ENCODE data around the gene RAD51B.

The RAD51B gene

GRCh38 chr14:67933266-67933665 is 113.7 kb downstream of the RAD51B start:
- peaks cover 23% of the 10 kb centered on the region for H3K4me1 Mint-ChIP-seq
- no peaks in the 10 kb centered on the region for H3K27me3 Mint-ChIP-seq (ENCODE audit: low read depth)
- TF ChIP-seq, protein P1, sequence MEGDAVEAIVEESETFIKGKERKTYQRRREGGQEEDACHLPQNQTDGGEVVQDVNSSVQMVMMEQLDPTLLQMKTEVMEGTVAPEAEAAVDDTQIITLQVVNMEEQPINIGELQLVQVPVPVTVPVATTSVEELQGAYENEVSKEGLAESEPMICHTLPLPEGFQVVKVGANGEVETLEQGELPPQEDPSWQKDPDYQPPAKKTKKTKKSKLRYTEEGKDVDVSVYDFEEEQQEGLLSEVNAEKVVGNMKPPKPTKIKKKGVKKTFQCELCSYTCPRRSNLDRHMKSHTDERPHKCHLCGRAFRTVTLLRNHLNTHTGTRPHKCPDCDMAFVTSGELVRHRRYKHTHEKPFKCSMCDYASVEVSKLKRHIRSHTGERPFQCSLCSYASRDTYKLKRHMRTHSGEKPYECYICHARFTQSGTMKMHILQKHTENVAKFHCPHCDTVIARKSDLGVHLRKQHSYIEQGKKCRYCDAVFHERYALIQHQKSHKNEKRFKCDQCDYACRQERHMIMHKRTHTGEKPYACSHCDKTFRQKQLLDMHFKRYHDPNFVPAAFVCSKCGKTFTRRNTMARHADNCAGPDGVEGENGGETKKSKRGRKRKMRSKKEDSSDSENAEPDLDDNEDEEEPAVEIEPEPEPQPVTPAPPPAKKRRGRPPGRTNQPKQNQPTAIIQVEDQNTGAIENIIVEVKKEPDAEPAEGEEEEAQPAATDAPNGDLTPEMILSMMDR (IDR thresholded peaks at IDR 0.05; ENCODE audit: unreplicated experiment in 3 of 3): no peak
- H3K4me3 Mint-ChIP-seq: no peak overlapping the region
- peaks cover 25% of the 10 kb centered on the region for H3K9me3 Mint-ChIP-seq
- peak overlapping the region; percentile 31 to 86 (median 54) for H3K27ac Mint-ChIP-seq
- H3K36me3 Mint-ChIP-seq (ENCODE audit: low read depth): peaks cover 16% of the 10 kb centered on the region

DNA sequence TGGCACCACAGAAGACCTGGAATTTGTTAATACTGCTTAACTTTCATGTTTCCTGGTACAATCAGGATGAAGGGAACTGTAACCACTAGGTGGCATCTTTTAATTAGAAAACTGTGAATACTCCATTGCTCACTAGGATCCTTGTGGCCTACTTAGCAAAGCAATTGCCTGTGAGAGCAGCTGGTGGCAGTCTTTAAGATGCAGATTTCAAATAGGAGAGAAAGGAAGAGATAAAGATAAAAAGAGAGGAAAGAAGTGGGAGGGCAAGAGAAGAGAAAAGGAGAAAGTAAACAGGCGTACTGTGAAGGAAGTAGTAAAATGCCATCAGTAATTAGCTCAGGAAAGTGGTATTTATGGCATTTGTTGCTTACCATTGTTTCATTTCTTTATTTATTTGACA is 114.5 kb downstream of the RAD51B start:
- Mint-ChIP-seq H3K4me1 (peaks cover 31% of the 10 kb centered on the region), H3K36me3 (ENCODE audit: low read depth) (peaks cover 12% of the 10 kb centered on the region), H3K27ac (peak overlapping the region; percentile 73 to 88 (median 86)), H3K4me3 (no peak overlapping the region), H3K27me3 (ENCODE audit: low read depth) (no peaks in the 10 kb centered on the region), H3K9me3 (peaks cover 21% of the 10 kb centered on the region)
- TF ChIP-seq, protein P1 (IDR thresholded peaks at IDR 0.05; ENCODE audit: unreplicated experiment in 3 of 3): peak; percentile 72 to 80 (median 72)

DNA sequence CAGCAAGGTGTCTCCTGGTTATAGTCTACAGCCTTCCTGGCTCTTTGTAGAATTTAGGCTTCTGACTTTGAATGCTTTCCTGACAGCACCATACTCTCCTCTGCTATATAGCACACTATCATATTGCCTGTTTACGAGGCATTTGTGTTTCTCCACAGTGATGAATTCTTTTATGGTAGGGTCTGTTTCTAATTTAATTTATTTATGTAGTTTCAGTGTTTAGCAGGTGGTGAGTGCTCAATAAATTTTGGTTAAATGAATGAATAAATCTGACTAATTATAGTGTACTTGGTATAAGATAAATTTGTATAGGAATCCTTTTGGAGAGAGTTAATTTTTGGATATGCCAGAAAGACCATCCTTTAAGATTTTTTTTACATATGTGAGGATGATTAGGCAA is 115.3 kb downstream of the RAD51B start:
- no peak overlapping the region for H3K4me3 Mint-ChIP-seq
- H3K9me3 Mint-ChIP-seq: peaks cover 15% of the 10 kb centered on the region
- TF ChIP-seq, protein P1 (IDR thresholded peaks at IDR 0.05; ENCODE audit: unreplicated experiment in 3 of 3): no peak
- H3K27ac Mint-ChIP-seq: peak overlapping the region; percentile 65 to 86 (median 75)
- H3K27me3 Mint-ChIP-seq (ENCODE audit: low read depth): no peaks in the 10 kb centered on the region
- peaks cover 37% of the 10 kb centered on the region for H3K4me1 Mint-ChIP-seq
- H3K36me3 Mint-ChIP-seq (ENCODE audit: low read depth): peaks cover 11% of the 10 kb centered on the region

DNA sequence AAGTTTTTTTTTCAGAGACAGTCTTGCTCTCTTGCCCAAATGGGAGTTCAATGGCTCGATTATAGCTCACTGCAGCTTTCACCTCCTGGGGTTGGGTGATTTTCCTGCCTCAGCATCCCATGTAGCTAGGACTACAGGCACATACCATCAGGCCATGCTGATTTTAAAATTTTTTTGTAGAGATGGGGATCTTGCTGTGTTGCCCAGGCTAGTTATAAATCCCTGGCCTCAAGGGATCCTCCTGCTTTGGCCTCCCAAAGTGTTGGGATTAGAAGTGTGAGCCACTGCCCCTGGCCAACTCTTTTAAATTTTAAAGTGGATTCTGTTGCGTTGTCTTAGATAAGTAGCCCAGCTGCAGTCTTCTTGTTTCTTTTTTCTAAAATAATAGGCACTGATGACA is 115.8 kb downstream of the RAD51B start:
- H3K27me3 Mint-ChIP-seq (ENCODE audit: low read depth): no peaks in the 10 kb centered on the region
- TF ChIP-seq, protein P1 (IDR thresholded peaks at IDR 0.05; ENCODE audit: unreplicated experiment in 3 of 3): no peak
- peaks cover 10% of the 10 kb centered on the region for H3K9me3 Mint-ChIP-seq
- H3K27ac Mint-ChIP-seq: peak overlapping the region in 2 of 3 experiments; percentile 48 to 86
- H3K4me1 Mint-ChIP-seq: peaks cover 40% of the 10 kb centered on the region
- H3K4me3 Mint-ChIP-seq: no peak overlapping the region
- peaks cover 6% of the 10 kb centered on the region for H3K36me3 Mint-ChIP-seq (ENCODE audit: low read depth)

DNA sequence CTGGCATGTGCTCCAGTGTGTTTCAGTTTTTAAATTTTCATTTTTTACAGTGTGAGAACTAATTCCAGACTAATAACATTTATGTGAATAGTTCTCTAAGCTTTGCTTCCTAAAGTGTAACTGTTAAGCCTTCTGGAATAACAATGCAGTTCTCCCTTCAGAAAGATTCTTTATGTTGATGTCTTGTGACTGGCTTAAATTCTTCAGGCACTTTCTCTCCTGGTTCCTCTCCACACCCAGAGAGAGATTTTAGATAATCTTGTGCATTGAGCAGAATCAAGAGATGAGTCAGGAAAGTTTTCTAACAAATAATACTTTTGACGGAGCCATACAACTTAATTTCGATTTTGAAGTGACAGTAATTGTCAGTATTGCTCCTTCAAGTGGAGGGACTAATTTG is 118.5 kb downstream of the RAD51B start:
- no peaks in the 10 kb centered on the region for H3K36me3 Mint-ChIP-seq (ENCODE audit: low read depth)
- TF ChIP-seq, protein P1 (IDR thresholded peaks at IDR 0.05; ENCODE audit: unreplicated experiment in 3 of 3): no peak
- no peak overlapping the region for H3K4me3 Mint-ChIP-seq
- H3K27ac Mint-ChIP-seq: peak overlapping the region; percentile 54 to 86 (median 78)
- H3K9me3 Mint-ChIP-seq: no peaks in the 10 kb centered on the region
- H3K4me1 Mint-ChIP-seq: peaks cover 62% of the 10 kb centered on the region
- no peaks in the 10 kb centered on the region for H3K27me3 Mint-ChIP-seq (ENCODE audit: low read depth)

All from nephron (organoid).